ENCODE measurements around the gene CREB5.
"Not testable (repeated sequence)": the region's sequence is repeated elsewhere in the genome, so short reads cannot be mapped to it uniquely, and the experiment has no call there.

CREB5 gene

GRCh38 chr7:28758186-28758585, 345.9 kb downstream of the CREB5 start:
- no peak for DNase-seq

DNA sequence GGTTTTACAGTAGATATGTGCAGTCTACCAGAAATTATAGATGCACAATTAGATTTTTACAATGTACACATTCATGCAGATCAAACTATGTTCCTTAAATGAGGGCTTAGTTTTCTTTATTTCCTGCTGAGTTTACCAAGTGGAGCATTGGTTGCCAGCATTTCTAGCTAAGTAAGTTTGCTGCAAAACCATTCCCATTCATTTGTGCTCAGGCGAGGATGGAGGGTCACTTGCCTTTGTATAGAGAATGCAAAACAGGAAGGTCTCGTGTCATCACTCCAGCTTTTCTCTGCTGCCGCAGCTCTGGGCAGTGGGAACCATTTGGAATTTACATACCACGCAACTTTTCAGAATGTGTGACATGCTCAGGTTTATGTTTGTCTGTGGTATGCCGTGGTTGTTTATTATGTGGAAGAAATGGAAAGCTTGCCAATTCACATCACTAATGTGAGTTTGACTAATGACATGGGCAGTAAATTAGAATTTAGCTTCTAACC, 347.2 kb downstream of the CREB5 start:
- no peak for DNase-seq

GRCh38 chr7:28761505-28761904, 349.2 kb downstream of the CREB5 start:
- no peak for DNase-seq

DNA sequence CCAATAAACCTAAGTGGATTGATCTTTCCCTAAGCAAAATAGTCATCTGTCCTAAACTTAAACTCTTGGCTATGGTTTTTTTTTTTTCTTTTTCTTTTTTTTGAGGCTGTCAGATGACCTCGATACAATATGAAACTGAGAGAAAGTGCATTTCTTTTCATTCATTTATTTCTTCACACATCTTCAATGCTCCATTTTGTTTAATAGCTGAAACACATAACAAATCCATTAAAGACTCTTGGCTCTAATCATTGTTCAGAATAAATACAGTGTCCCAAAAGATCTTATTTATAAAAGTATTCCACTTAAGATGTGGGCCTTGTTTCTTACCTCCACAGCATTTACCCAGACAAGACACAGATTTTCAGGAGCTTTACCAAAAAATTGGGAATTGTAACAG, 350.3 kb downstream of the CREB5 start:
- no peak for DNase-seq

DNA sequence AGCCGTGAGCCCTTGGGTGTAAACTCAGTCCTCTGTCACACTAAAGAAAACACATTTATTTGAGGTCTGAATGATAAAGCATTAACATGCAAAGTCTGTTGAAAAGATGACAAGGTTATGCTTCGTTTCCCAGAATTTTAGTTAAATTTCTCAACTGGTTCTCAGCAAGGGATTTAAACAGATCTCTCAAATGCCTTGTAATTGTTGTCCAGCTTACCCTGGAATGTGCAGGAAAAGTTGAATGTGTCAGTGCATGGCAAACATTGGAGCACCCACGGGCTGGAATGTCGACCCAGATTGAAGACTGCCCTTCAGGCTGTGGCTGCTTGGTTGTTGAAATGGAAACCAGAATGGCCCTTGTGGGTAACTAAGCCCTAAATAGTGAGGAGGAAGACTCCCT, 354.0 kb downstream of the CREB5 start:
- no peak for DNase-seq

DNA sequence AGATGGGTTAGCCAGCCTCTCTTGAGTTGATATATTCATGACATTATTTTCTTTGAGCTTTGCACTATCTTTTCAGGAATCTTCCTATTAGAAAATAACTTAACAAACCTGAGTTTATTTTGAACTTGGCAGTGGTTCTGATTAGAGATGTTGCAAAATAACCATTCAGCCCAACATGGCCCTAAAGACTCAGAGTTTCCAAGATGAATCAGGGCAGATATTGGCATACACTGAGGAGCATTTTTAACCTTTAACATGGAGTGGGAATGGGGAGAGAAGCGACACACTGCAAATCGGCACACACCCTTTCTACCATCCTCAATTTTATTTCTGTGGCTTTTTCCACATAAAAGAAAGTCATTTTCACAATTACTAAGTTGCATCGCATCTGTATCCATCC, 355.0 kb downstream of the CREB5 start:
- DNase-seq, result no peak

DNA sequence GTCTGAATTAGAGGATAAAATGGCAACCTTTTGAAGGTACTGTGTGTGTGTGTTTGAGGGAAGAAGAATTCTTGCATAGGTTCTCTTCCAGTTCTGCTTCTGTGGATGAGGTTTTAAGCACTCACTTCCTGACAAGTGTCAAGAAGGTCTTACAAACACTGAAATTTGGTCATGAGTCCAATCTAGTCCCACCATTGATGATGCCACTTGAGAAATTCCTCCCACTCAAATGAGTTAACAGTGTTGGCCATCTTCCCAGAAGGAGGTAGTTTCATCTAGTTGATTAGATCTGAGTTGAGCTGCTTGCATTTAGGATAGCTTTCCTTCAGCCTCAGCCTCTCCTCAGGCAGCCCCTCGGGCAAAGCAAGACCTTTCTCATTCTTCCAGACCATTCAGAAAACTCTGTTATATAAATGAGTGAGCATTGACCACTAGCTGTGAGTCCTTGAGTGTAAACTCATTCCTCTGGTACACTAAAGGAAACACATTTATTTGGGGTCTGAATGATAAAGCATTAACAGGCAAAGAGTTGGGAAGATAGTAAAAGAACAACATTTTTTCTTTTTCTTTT, 356.3 kb downstream of the CREB5 start:
- DNase-seq, result no peak

GRCh38 chr7:28771906-28772622, 359.7 kb downstream of the CREB5 start:
- DNase-seq, result no peak

DNA sequence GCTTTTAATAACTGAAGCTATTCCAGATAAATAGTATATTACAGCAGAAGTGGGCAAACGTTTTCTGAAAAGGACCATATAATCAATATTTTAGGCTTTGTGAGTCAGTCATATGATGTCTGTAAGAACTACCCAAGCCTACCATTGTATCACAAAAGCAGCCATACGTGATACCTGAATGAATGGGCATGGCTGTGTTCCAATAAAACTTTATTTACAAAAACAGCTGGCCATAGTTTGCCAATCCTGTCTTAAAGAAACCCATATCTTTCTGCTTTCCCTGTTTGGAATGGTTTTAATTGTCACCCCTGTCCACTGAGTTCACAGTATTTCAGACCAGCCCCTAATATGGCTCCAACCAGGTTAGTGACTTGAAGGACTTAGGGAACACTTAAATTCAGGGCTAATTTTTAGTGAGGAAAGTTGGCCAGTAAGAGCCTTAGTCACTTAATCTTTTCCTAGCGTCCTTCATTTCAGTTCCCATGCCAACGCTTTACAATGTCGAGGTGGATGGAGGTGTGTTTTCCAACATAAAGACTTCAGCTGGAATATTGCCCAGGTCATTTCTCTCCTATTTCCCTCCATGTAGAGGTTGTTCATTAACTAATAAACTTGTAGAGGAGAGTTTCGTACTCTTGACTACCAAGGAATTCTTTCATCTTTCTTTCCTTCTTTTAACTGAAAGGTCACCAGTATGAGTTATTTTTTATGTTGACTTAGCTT, 361.3 kb downstream of the CREB5 start:
- peak; percentile 66 for DNase-seq

DNA sequence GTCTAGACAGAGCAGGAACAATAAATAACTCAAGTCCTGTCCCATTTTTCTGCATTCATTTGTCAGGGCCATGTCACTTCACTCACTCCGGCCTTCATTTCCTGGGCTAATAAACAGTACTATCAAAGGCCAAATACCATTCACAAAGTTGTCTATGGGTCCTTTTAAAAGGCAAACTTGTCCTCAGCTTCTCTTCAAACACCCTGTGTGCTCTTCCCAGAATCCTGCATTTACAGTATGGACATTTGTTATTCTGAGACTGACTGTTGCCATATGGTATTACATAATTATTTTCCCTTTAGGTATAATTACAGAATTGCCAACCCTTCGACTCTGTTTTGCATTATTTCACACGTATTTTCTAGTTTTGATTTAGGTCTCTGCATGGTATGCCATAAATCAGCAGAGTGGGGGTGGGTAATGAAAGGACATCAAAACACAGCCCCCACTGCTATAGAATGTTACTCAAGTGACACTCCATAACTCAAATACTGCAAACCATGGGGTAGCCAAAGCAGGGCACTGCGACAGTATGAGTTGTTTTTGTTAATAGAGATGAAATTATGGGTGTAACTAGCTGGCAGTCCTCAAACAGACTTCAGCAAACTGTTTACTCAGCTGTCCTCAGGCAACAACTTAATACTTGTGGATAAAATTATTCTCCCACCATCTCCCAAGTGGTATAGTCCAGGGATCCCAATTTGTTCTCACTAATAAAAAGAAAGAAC, 362.1 kb downstream of the CREB5 start:
- DNase-seq, result peak; percentile 77

DNA sequence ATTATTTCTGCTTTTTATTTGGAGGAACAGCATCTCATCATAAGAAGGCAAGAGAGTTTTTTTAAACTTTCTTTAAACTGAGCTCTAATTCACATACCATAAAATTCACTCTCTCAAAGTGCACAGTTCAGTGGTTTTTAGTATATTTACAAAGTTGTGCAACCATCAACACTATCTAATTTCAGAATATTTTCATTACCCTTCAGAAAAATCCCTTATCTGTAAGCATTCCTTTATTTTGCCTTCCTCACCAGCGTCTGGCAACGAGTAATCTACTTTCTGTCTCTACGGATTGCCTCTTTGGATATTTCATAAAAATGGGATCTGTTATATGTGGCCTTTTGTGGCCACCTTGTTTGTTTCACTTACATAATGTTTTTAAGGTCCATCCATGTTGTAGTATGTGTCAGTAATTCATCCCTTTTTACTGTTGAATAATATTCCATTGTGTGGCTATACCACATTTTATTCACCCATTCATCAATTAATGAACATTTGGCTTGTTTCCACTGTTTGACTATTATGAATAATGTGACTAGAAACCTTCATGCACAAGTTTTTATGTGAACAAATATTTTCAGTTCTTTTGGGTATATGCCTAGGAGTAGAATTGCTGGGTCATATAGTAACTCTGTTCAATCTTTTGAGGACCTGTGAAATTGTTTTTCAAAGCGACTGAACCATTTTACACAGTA, 364.3 kb downstream of the CREB5 start:
- no peak for DNase-seq

DNA sequence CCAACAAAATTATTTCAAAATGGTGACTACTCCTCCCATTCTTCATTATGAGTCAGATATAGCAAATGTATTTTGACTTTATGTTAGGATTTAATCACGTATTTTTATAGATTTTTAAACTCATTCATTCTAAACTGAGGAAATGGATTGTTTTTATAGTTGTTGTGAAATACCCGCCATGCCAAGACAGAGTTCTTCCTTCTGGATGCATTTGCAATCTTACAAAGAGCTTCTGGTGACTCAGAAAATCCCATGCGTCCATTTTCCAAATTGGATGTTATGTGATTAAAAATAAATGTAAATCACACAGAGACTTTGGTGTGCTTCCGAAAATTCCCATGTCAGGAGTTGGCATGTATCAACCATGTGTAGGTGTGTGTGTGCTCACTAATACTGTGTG, 366.5 kb downstream of the CREB5 start:
- no peak for DNase-seq

- no peak for DNase-seq
These were observed 367.6 kb downstream of the CREB5 start for GRCh38 chr7:28779954-28780353.

DNA sequence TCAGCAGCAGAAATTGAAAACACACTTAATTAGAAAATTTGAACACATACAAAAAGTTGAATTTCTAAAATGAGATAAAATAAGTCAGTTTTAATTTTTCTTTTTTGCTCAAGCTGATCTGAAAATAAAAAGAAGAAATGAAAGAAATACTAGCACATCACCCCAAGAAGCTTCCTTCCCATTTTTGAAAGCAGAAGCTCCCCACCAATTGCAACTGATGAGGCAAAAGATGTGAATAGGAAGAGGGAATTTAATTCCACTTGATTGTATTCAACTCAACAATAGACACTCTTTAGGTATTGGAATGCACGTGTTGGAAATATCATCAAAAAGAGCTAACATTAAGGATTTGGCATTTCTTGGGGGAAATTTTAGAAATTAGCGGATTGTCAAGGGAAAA, 370.0 kb downstream of the CREB5 start:
- DNase-seq, result no peak

GRCh38 chr7:28784171-28784902, 372.0 kb downstream of the CREB5 start:
- peak; percentile 50 for DNase-seq

- no peak for DNase-seq
These were observed 373.0 kb downstream of the CREB5 start for GRCh38 chr7:28785041-28785995.

DNA sequence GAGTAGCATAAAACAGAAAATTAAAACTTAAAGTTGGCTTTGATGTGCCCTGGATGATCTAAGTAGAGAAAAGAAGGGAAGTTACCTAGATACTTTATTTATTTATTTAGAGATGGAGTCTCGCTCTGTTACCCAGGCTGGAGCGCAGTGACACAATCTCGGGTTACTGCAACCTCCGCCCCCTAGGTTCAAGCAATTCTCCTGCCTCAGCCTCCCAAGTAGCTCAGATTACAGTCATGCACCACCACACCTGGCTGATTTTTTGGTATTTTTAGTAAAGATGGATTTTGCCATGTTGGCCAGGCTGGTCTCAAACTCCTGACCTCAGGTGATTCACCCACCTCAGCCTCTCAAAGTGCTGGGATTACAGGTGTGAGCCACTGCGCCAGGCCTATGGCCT, 373.8 kb downstream of the CREB5 start:
- DNase-seq, result not testable (repeated sequence)

- no peak for DNase-seq
These were observed 374.8 kb downstream of the CREB5 start for GRCh38 chr7:28787106-28787505.

DNA sequence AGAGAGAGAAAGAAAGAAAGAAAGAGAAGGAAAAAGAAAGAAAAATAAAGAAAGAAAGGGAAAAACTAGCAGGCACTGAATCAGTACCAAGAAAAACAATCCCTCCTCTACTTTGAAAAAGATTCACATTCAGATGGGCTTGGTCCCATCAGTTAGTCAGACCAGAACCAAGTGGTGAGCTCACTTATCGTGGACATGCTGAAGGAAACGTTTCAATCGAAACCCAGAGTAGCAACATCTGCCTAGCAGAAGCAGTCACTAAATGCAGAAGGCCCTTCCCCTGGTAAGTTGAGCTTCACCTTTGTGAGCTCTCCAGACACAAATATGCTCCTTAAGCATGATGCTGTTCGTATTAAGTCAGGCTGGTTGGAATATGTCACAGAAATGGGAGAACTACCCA, 378.1 kb downstream of the CREB5 start:
- no peak for DNase-seq

DNA sequence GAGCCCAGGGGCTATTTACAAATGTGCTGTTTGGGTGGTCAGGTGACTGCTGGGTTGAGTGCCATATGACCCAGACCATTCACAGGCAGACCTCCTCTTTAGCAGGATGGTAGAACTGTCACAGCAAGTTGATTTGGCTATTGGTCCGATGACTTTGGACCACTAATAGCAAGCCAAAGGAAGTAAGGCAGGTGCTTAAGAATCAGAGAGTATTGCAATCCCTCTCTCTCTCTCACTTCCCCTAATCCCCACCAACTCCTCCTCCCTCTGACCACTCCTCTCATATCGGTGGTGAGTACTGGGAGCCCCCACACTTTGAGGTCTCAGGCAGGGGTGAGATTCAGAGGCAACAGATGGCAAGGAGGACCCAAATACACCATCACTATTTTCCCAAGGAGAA, 380.5 kb downstream of the CREB5 start:
- no peak for DNase-seq
